GM12872 (cell line): Measurements from ENCODE around the gene KCNIP3.

Source experiments
- CTCF ChIP-seq: IDR thresholded peaks from 3 replicates; pipeline ENCODE4 v1.5.1; 2011; ENCODE audit warnings: low read depth, mild to moderate bottlenecking, low read length, moderate library complexity; ENCODE audit not compliant: insufficient read depth

KCNIP3 gene

DNA sequence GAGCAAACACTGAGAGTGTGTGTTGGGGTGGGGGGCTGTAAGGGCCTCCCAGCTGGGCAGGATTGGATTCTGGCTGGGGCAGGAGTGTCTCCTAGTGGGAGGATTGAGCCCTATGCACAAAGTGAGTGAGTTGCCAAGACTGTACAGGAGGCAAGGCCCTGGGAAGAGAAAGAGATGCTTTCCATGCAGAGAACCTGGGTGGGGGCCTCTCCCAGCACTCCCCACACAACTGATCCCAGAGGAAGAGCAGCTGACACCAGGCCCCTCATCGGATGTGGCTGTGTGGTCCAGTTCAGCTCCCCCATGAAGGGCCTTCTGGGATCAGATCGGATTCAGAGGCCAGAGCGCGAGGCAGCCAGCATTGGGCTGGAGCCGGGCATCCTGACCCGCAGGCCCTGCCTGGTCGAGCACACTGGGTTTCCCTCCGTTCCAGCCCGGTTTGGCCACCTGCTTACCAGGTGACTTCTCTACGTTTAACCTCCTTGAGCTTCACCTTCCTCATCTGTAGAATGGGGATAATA, 56.0 kb downstream of the KCNIP3 start:
- no peak for TF ChIP-seq CTCF

- TF ChIP-seq CTCF: no peak
Measured at GRCh38 chr2:95353613-95354468, 56.7 kb downstream of the KCNIP3 start.

GRCh38 chr2:95354469-95354901, 57.3 kb downstream of the KCNIP3 start:
- no peak for TF ChIP-seq CTCF

DNA sequence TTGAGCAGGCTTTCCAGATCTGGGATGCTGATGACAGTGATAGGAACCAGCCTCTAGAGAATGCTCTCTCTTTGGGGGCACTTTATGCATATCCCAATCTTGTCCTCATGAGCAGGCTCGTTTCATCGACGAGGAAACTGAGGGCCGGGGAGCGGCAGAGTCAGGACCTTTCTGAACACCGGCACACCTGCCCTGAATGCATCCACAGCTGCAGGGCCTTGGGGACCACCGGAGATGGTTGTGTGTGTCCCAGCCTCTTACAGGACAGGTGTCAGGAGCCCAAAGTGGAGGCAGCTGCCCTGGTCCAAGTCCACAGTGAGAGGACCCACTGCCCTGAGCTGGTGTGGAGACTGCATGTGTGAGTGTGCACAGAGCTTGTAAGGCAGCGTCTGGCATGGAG, 57.8 kb downstream of the KCNIP3 start:
- no peak for TF ChIP-seq CTCF

DNA sequence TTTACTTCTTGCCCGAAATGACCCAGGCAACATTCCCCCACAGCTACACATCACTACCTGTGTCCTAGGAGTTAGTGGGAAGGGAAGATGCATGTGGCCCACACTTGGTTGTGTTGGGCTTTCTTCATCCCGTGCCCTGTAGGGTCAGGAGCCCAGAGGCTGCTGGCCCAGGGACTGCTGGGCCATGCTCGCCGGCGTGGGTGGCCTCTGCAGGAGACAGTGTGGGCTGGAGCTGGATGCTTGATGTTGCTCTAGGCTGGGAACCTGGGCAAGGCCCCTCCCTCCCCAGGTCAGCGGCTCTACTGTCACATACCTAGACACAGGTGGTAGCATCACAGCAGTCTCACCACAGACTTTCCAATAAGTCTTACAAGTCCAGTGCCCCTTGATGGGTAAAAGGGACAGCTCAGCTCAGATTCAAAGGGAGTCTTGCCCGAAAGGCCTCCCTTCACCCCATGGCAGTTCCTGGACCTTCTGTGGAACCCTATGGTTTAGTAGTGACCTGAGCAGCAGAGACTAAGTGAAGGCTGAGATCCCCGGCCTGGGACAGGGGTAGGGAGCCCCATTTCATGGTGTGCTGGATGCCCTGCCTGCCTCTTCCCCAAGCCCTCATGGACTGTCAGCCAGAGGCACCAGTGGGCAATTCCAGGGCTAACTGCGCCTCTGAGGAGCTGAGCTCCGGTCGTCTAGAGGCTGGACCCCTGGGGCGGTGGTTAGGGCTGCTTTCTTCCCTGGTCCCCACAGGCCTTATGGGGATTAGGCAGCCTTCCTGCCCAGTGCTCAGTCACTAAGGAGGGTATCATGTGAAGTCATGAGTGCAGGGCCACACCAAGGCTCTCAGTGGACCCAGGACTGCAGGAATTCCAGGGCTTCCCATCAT, 59.9 kb downstream of the KCNIP3 start:
- no peak for TF ChIP-seq CTCF

- TF ChIP-seq CTCF: no peak
Measured at GRCh38 chr2:95357717-95358280, 60.7 kb downstream of the KCNIP3 start.

DNA sequence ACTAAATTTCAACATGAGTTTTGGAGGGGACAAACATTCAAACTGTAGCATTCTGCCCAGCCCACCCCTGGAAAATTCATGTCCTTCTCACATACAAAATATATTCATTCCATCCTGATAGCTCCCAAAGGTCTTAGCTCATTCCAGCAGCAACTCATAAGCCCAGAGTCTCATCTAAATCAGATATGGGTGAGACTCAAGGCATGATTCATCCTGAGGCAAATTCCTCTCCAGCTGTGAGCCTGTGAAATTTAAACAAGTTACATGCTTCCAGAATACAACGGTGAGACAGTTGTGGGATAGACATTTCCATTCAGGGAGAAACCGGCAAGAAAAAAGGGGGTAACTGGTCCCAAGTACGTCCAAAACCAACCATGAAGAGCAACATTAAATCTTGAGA, 61.9 kb downstream of the KCNIP3 start:
- TF ChIP-seq CTCF: no peak
